IPS-18a (cell line): ENCODE data around the gene TCF7L2.

Experiments
- H3K27ac ChIP-seq: one replicate; pipeline ENCODE4 v1.5.1; 2013; ENCODE audit warnings: low read length
- H3K27me3 ChIP-seq: one replicate; pipeline ENCODE4 v1.6.1; 2013; ENCODE audit warnings: mild to moderate bottlenecking, low read length; ENCODE audit not compliant: control insufficient read depth, insufficient read depth
- H3K36me3 ChIP-seq: one replicate; pipeline ENCODE4 v1.6.1; 2013; ENCODE audit warnings: low read depth, low read length; ENCODE audit not compliant: control insufficient read depth
- H3K4me1 ChIP-seq: one replicate; pipeline ENCODE4 v1.6.1; 2013; ENCODE audit warnings: low read depth, low read length; ENCODE audit not compliant: control insufficient read depth
- H3K4me3 ChIP-seq: one replicate; pipeline ENCODE4 v1.5.1; 2013; ENCODE audit warnings: low read length
- H3K9ac ChIP-seq: one replicate; pipeline ENCODE4 v1.6.1; 2013; ENCODE audit warnings: mild to moderate bottlenecking, low read length, moderate library complexity
- H3K9me3 ChIP-seq: one replicate; pipeline ENCODE4 v1.6.1; 2013; ENCODE audit warnings: low read depth, low read length; ENCODE audit not compliant: control insufficient read depth

The TCF7L2 gene

GRCh38 chr10:113084031-113084430 lies 134.0 kb downstream of the TCF7L2 start:
- Histone ChIP-seq H3K4me3 (no peak overlapping the region), H3K4me1 (peaks cover 38% of the 10 kb centered on the region), H3K27me3 (no peaks in the 10 kb centered on the region), H3K36me3 (no peaks in the 10 kb centered on the region), H3K9me3 (no peaks in the 10 kb centered on the region), H3K9ac (no peak overlapping the region), H3K27ac (no peak overlapping the region)

GRCh38 chr10:113085776-113086175 lies 135.7 kb downstream of the TCF7L2 start:
- H3K27me3 ChIP-seq: no peaks in the 10 kb centered on the region
- no peaks in the 10 kb centered on the region for H3K36me3 ChIP-seq
- H3K4me3 ChIP-seq: no peak overlapping the region
- peaks cover 24% of the 10 kb centered on the region for H3K4me1 ChIP-seq
- no peak overlapping the region for H3K27ac ChIP-seq
- no peak overlapping the region for H3K9ac ChIP-seq
- no peaks in the 10 kb centered on the region for H3K9me3 ChIP-seq

- Histone ChIP-seq H3K27ac (no peak overlapping the region), H3K9me3 (no peaks in the 10 kb centered on the region), H3K27me3 (no peaks in the 10 kb centered on the region), H3K36me3 (no peaks in the 10 kb centered on the region), H3K9ac (no peak overlapping the region), H3K4me1 (peaks cover 19% of the 10 kb centered on the region), H3K4me3 (no peak overlapping the region)
These were observed 136.2 kb downstream of the TCF7L2 start for GRCh38 chr10:113086282-113086681.

- Histone ChIP-seq H3K27me3 (no peaks in the 10 kb centered on the region), H3K4me1 (peaks cover 17% of the 10 kb centered on the region), H3K27ac (peak overlapping the region; percentile 17), H3K9ac (no peak overlapping the region), H3K36me3 (no peaks in the 10 kb centered on the region), H3K9me3 (no peaks in the 10 kb centered on the region), H3K4me3 (no peak overlapping the region)
These were observed 137.3 kb downstream of the TCF7L2 start for GRCh38 chr10:113087165-113088029.

GRCh38 chr10:113088194-113088593 lies 138.1 kb downstream of the TCF7L2 start:
- H3K9ac ChIP-seq: no peak overlapping the region
- H3K27ac ChIP-seq: no peak overlapping the region
- no peak overlapping the region for H3K4me3 ChIP-seq
- no peaks in the 10 kb centered on the region for H3K36me3 ChIP-seq
- no peaks in the 10 kb centered on the region for H3K27me3 ChIP-seq
- H3K9me3 ChIP-seq: no peaks in the 10 kb centered on the region
- H3K4me1 ChIP-seq: peaks cover 21% of the 10 kb centered on the region

GRCh38 chr10:113089551-113089950 lies 139.5 kb downstream of the TCF7L2 start:
- Histone ChIP-seq H3K4me3 (no peak overlapping the region), H3K9ac (no peak overlapping the region), H3K9me3 (no peaks in the 10 kb centered on the region), H3K36me3 (no peaks in the 10 kb centered on the region), H3K27ac (no peak overlapping the region), H3K27me3 (no peaks in the 10 kb centered on the region), H3K4me1 (peaks cover 21% of the 10 kb centered on the region)

GRCh38 chr10:113091920-113092319 lies 141.9 kb downstream of the TCF7L2 start:
- Histone ChIP-seq H3K9me3 (no peaks in the 10 kb centered on the region), H3K36me3 (peaks cover 5% of the 10 kb centered on the region), H3K9ac (no peak overlapping the region), H3K4me3 (no peak overlapping the region), H3K4me1 (peaks cover 14% of the 10 kb centered on the region), H3K27me3 (no peaks in the 10 kb centered on the region), H3K27ac (no peak overlapping the region)

- Histone ChIP-seq H3K27me3 (no peaks in the 10 kb centered on the region), H3K9ac (no peak overlapping the region), H3K36me3 (peaks cover 5% of the 10 kb centered on the region), H3K4me1 (peaks cover 4% of the 10 kb centered on the region), H3K4me3 (no peak overlapping the region), H3K27ac (no peak overlapping the region), H3K9me3 (no peaks in the 10 kb centered on the region)
These were observed 143.4 kb downstream of the TCF7L2 start for GRCh38 chr10:113093188-113094113.

- H3K4me1 ChIP-seq: peaks cover 4% of the 10 kb centered on the region
- no peak overlapping the region for H3K4me3 ChIP-seq
These were observed 144.1 kb downstream of the TCF7L2 start for GRCh38 chr10:113094114-113094486.

GRCh38 chr10:113095419-113096127 lies 145.5 kb downstream of the TCF7L2 start:
- peaks cover 5% of the 10 kb centered on the region for H3K36me3 ChIP-seq
- no peaks in the 10 kb centered on the region for H3K27me3 ChIP-seq
- no peaks in the 10 kb centered on the region for H3K9me3 ChIP-seq
- H3K4me3 ChIP-seq: no peak overlapping the region
- peaks cover 4% of the 10 kb centered on the region for H3K4me1 ChIP-seq
- H3K9ac ChIP-seq: no peak overlapping the region
- no peak overlapping the region for H3K27ac ChIP-seq

More at GRCh38 chr10:113094114-113094486, 144.1 kb downstream of the TCF7L2 start:
- H3K27me3 ChIP-seq: no peaks in the 10 kb centered on the region
- peaks cover 5% of the 10 kb centered on the region for H3K36me3 ChIP-seq
- H3K27ac ChIP-seq: no peak overlapping the region
- no peaks in the 10 kb centered on the region for H3K9me3 ChIP-seq
- H3K9ac ChIP-seq: no peak overlapping the region
